IPS-11a (cell line): Measurements from ENCODE around the gene RASSF4.

Experiments used
- H3K4me3 ChIP-seq: one replicate; pipeline ENCODE4 v1.5.1; 2013; ENCODE audit warnings: low read depth, low read length, control low read depth

Gene RASSF4

GRCh38 chr10:44926751-44927351 lies 32.8 kb upstream of the RASSF4 start:
- no peak overlapping the region for H3K4me3 ChIP-seq

DNA sequence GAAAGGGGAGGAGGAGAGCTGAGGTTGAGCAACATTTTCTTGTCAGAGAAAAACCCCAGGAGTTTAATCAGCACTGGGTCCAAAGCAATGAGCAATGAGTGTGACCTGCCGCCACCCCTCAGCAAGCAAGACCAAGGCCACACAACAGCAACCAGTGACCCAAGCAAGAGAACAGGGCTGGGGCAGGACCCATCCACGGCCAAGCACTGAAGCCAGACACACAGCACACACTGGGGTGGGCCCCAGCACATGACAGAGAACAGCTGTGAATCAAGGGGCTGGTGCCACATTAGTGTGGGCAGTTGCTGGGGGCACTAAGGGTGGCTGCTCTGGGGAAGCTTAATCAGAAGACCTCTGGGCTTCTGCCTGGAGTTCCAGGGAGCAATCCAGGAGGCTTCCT lies 32.2 kb upstream of the RASSF4 start:
- H3K4me3 ChIP-seq: no peak overlapping the region

GRCh38 chr10:44928462-44928861 lies 31.1 kb upstream of the RASSF4 start:
- no peak overlapping the region for H3K4me3 ChIP-seq

DNA sequence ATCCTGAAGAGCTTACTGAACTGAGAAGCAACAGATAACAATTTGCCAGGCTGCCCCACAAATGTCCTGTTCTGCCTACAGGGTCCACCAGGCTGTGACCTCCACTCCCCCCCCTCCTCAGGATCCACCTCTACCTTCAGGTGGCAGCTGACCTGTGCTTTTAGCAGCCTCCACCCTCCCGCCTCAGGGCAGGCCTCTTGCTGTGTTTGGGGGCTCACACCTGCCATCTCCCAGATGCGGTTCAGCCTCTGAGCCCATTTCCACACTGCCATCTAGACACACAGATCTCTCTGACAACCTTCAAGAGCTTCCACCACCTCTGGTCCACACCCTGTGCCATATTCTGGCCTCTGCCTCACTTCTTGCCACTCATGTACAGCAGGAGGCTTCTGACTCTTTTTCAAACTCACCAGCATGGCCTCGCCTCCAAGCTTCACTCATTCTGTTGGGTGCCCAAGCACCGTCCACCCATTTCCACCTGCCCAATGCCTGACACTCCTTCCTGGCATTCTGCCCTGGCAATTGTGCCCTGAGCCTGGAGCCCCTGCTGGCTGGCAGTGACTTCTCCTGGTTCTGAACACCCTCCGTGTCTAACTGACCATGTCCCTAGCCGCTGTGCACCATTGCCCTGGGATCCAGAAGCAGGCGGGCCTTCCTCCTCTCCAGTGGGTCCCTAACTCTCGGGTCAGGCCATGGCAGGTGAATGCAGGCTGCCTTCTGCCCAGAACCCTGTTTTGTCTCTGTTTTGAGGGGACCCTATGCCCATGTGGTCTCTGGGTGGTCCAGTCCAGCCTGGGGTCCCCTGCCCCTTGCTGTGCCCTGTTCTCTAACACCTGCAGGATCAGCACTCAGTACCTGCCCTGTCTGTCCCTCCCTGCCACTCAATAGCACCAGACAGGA lies 30.0 kb upstream of the RASSF4 start:
- no peak overlapping the region for H3K4me3 ChIP-seq

DNA sequence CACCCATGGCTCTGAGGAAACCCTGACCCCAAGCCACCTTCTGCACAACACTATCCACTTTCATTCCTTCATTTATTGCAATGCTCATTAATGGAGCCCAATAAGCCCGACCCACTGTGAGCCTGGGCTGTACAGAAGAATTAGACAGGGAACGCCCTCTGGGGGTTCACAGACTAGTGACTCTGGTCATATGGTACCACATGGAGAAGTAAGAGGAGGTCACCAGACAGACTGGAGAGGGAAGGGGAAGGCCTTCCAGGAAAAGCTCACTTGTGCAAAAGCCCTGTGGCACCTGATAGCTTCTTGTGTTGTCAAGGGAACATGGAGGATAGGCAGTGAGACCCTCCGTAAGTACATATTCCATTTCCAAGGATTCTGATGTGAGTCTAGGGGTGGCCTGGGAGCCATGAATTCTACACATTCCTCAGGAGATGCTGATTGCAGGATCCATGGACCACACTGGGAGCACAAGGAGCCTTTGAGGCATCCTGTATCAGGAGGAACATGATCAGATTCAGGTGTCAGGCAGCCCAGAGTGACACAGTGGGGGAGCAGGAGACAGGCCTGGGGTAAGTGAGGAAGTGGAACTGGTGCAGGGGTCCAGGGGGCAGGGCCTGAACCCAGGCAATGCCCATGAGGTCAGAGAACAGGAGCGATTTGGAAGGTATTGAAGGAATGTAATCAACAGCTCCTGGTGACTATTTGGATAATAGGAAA lies 28.5 kb upstream of the RASSF4 start:
- no peak overlapping the region for H3K4me3 ChIP-seq

DNA sequence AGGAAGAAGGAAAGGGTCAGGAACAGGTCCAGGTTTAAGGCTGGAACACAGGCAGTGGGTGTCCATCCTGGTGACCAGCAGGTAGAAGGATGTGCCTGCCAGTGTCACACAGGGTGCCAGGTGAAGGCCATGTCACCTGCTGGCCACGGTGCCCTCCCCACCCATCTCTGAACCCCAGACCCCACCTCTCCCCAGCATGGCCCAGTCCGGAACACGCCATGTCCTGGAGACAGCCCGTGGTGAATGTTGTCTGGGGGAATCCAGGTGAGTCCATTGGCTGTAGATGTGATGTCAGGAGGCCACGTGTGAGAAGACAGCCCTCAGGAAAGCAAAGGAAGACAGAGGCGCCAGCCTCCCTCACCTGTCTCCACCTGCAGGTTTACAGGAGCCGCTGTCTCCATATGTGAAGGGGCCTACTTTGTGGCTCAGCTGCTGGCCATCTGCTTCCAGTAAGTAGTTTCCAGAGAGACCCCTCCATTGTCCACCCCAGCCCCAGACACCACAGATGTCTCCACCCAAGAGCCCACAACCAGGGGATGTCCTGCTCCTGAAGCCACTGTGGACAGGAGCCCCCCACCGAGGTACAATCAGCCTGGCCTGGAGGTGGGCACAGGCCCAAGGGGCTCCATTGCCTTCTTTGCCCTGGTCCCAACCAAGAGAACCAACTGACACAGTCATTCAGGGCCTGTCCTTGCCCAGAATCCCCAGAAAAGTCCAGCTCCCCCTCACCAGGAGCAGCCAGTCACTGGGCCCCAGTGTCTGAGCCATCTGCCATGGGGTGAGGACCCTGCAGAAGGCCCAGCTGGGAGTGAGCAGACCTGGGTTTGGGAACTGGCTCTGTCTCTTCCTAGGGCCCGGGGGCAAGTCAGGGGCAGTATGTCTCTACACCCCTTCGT lies 27.7 kb upstream of the RASSF4 start:
- no peak overlapping the region for H3K4me3 ChIP-seq

GRCh38 chr10:44932517-44933450 lies 26.8 kb upstream of the RASSF4 start:
- no peak overlapping the region for H3K4me3 ChIP-seq

- H3K4me3 ChIP-seq: no peak overlapping the region
Observed at GRCh38 chr10:44933451-44934321, 25.9 kb upstream of the RASSF4 start.

- no peak overlapping the region for H3K4me3 ChIP-seq
Observed at GRCh38 chr10:44934416-44935200, 25.0 kb upstream of the RASSF4 start.

DNA sequence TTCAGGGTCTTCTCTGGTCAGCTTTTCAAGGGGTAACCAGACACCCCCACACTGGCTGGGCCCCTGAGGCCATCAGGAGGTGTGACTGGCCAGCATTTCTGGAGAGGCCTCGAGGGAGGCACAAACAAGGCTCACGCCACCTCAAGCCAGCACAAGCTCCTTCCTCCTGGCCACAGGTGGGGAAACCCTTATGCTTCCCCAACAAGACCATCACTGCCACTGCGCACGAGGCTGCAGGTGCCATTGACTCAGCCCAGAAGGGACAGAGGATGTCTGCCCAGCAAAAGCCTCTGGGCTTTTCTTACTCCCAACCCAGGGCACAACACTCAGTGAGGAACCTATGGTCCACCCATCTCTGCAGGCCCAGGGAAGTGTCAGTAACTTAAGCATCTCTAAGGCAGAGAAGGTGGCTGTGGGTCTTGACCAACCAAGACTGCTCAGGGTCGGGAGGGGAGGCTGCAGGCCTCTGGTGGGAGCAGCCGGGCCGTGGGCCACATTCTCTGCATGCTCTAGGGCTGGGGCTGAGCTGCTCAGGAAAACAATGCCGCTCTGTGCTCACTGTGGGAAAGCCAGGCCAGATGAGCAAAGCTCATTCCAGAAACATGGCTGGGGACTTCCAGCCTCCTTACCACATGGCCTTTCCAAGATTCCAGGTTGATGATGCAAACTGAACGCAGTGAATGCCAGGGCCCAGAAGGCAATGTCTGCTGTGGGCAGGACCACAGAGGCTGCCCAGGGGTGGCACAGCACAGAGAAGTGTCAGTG lies 24.2 kb upstream of the RASSF4 start:
- no peak overlapping the region for H3K4me3 ChIP-seq

GRCh38 chr10:44935966-44936295 lies 23.7 kb upstream of the RASSF4 start:
- no peak overlapping the region for H3K4me3 ChIP-seq

GRCh38 chr10:44936314-44936975 lies 23.2 kb upstream of the RASSF4 start:
- H3K4me3 ChIP-seq: no peak overlapping the region

DNA sequence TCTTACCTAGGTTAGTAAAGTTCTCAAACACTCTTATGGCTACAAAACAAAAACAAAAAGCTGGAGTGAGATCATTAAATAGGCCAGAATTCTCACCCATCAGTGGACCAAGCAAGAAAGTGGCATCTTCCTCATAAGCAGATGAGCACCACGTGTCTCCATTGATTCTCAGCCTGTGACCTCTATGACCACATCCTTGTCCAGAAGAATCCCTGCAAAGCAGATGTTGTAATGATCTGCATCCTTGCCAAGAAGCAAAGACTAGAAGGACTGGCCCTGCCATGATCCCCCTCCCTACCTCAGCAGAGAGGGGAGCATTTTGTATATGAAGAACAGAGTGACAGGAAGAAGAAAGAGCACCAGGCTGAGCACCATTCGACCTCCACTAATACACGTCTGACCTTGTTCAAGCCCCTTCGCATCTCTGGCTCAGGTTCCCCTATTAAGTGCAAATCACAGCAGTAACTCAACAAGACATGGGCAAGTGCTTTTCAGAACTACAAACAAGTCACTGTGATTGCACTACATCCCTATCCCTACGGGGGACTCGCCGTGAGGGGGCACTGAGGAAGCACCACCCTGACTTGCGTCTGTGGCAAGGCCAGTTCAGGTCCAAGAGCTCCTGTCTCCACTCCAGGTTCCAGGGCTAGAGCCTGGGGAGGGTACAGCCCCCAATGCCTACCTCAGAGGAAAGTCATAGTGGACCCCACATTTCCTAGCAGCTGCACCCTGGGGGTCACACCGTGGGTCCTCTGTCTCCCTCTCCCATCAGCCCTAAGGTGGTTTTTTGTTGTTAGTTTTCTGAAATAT lies 22.2 kb upstream of the RASSF4 start:
- H3K4me3 ChIP-seq: no peak overlapping the region

- H3K4me3 ChIP-seq: no peak overlapping the region
Observed at GRCh38 chr10:44938956-44939355, 20.6 kb upstream of the RASSF4 start.

GRCh38 chr10:44939691-44940401 lies 19.8 kb upstream of the RASSF4 start:
- no peak overlapping the region for H3K4me3 ChIP-seq
